ENCODE measurements around the gene MTURN. TPM values are rescaled to one million over a fixed set of nuclear protein-coding genes. Genes with fewer than 3 reads are reported as not detected.

Gene MTURN
- total RNA-seq, 1 experiment from 2014 or later: 112 TPM

Small RNA genes lying within 50 kb of the gene (small RNA-seq; reads per million reads assigned to genes)
- 0 reads per million in 2 experiments for gene RPS27P16

Other genes starting within 250 kb of the MTURN start
- gene SCRN1, start 145.2 kb upstream of the MTURN start, total RNA-seq (2014; rRNA removed; shearing (Covaris generic)): 62.1 and 64.5 TPM in 2 replicates
- 42.9 and 43.3 TPM in 2 replicates for gene FKBP14, start 108.3 kb upstream of the MTURN start, total RNA-seq (2014; rRNA removed; shearing (Covaris generic))
- gene PLEKHA8, start 106.6 kb upstream of the MTURN start, total RNA-seq (2014; rRNA removed; shearing (Covaris generic)): 18.6 and 20.6 TPM in 2 replicates
- 27.8 and 34.7 TPM in 2 replicates for gene ZNRF2, start 149.6 kb downstream of the MTURN start, total RNA-seq (2014; rRNA removed; shearing (Covaris generic))